GM21381 (cell line): ENCODE data around the gene PLEKHH1.

Experiments used
- ATAC-seq: cut with Tn5 transposase; IDR thresholded peaks from one replicate; pipeline ENCODE4 v1.9.1; 2021; ENCODE audit warnings: mild to moderate bottlenecking, moderate library complexity; ENCODE audit not compliant: unreplicated experiment

Gene PLEKHH1

DNA sequence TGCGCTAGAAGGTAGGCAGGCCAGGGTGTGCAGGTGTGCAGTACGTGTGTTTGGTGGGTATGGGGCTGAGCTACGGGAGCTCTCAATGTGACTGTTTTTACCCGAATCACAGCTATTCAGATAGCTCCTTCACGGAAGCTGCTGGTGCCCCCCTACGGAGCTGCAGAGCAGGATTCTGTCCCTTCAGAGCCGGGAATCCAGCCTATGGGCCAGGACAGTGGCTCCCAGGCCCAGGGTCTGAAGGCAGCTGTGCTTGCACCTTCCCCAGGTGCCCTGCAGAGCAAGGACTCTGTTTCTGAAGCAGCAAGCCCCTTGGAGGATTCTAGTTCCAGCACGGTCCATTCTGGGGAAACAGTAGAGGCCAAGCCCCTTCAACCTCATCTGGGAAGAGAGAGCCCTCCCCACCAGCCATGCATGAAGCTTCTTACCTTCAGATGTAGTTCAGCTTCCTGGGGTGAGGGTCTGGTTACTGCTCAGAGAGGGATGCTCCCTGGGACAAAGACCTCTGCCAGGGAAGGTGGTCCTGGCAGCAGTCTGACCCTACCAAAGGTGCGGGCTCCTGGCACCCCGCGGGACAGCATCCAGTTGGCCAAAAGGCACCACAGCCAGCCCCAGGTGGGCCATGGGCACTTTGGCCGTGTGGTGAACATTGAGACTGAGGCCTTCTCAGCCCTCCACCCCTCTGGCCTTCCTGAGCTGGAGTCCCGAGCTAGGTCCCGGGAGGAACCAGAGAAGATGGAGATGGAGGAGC, 29.1 kb downstream of the PLEKHH1 start:
- ATAC-seq: no peak

DNA sequence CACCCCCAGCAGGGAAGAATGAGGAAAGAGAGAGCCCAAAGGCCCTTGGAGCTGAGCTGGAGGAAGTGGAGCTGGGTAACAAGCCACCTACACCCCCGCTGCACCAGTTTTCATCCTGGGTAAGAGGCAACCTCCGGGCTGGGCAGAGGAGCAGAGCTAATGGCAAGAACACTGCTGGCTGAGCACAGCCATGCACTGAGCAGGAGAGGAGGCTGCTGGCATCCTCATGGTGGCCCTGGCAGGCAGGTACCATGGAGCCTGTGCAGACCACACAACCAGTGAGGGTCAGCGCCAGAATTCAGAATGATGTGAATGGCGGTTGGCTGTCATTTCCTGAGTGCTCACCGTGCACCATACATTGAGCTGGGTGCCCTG, 29.7 kb downstream of the PLEKHH1 start:
- no peak for ATAC-seq

DNA sequence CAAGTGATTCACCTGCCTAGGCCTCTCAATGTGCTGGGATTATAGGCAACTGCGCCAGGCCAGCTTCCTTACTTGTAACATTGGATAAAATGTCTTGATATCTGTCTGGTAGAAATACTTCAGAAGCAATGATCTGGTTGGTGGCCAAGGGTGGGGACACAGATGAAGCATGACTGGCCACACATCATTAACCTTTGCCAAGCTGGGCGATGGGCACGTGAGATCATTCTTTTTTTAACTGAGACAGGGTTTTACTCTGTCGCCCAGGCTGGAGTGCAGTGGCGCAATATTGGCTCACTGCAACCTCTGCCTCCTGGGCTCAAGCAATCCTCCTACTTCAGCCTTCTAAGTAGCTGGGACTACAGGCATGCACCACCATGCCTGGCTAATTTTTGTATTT, 31.1 kb downstream of the PLEKHH1 start:
- ATAC-seq: no peak

GRCh38 chr14:67566908-67567307, 33.8 kb downstream of the PLEKHH1 start:
- no peak for ATAC-seq

GRCh38 chr14:67567654-67568053, 34.6 kb downstream of the PLEKHH1 start:
- ATAC-seq: no peak

DNA sequence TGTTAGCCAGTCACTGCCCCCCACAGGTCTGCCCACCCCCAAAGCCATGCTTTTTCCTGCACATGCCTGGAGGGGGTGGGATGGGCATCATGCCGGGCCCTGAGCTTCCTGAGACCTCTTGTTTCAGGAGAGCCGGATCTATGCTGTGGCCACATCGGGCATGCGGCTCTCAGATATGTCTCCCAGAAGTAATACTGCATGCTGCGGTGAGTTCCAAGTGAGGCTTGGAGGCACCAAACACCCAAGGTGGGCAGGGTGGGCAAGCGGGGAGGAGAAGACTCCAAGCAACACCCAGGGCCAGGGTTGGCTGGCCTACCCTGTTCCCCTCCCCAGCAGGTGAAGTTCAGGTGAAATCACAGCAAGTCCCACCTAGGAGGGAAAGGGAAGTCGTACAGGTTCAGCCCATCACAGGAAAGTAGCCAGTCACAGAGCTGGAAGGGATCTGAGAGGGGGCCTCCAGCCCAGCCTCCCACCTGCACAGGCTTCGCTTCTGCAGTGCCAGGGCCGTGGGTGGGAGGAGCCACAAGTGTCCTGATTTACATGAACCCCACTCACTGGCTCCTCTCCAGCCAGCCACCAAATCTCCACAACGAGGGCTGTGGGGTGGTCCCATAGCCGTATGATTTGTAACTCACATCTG, 36.0 kb downstream of the PLEKHH1 start:
- no peak for ATAC-seq

GRCh38 chr14:67569651-67570290, 36.7 kb downstream of the PLEKHH1 start:
- ATAC-seq: no peak

GRCh38 chr14:67570453-67570852, 37.4 kb downstream of the PLEKHH1 start:
- no peak for ATAC-seq

DNA sequence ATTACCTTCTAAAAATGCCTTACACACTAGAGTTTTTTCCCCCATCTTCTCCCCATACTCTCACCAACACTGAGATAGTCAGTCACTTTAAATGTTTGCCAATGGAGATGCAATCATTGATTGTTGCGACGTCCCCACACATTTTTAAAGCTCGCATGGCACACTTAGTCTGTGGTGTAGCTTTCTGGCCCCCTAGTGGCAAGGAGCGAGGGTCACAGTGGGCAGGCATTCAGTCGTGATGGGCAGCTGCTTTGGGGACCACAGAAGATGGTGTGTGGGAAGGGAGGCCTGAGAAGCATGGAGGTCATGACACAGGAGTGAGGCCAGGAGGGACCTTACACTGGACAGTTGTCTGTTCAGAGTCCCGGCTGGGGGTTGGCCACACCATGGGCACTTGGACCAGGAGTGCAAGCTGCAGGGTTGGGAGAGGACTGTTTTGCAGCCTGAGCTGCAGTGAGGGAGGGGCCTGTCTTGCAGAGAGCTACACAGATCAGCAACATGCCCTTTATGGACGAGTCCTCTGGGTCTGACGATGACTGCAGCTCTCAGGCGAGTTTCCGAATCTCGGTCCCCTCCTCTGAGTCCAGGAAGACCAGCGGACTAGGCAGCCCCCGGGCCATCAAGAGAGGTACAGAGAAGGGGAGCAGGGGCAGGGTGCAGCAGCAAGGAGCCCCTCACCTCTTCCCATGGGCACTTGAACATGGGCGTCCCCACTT, 38.3 kb downstream of the PLEKHH1 start:
- no peak for ATAC-seq

- no peak for ATAC-seq
Observed at GRCh38 chr14:67571991-67572323, 38.9 kb downstream of the PLEKHH1 start.

DNA sequence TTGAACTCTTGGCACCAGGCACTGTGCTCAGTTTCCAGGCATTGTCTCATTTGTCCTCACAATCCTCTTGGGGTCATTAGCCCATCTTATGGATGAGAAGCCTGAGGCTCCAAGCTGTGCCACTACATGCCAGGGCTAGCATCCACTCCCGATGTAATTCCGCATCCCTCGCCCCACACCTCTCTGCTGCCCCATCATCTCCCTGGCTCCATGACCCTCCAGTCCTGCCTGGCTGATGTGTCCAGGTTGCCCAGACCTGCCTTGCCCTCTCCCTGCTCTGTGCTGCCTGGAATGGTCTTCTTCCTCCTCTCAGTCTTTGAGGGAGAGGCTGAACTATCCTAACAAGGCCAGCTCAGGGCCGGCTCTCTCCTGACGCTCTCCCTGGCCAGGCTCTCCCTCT, 39.5 kb downstream of the PLEKHH1 start:
- no peak for ATAC-seq

GRCh38 chr14:67573228-67574010, 40.3 kb downstream of the PLEKHH1 start:
- no peak for ATAC-seq

GRCh38 chr14:67574156-67574555, 41.1 kb downstream of the PLEKHH1 start:
- ATAC-seq: no peak

GRCh38 chr14:67574806-67575205, 41.7 kb downstream of the PLEKHH1 start:
- ATAC-seq: no peak

DNA sequence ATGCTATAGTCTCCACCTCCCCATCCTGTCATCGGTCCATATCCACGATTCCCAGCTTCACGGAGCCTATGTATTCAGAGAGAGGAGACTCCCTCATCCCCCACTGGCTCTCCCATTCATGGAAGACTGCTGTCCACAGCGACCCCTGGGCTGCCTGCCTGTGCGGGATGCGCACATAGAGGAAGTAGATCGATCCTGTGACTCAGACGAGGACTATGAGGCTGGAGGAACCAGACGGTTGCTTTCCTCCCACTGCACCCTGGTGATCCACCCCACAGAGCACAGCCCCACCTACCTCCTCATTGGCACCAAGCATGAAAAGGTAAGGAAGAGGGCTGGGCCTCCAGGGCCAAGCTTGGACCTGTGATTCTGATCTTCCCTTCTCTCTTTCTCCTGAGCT, 42.6 kb downstream of the PLEKHH1 start:
- no peak for ATAC-seq

DNA sequence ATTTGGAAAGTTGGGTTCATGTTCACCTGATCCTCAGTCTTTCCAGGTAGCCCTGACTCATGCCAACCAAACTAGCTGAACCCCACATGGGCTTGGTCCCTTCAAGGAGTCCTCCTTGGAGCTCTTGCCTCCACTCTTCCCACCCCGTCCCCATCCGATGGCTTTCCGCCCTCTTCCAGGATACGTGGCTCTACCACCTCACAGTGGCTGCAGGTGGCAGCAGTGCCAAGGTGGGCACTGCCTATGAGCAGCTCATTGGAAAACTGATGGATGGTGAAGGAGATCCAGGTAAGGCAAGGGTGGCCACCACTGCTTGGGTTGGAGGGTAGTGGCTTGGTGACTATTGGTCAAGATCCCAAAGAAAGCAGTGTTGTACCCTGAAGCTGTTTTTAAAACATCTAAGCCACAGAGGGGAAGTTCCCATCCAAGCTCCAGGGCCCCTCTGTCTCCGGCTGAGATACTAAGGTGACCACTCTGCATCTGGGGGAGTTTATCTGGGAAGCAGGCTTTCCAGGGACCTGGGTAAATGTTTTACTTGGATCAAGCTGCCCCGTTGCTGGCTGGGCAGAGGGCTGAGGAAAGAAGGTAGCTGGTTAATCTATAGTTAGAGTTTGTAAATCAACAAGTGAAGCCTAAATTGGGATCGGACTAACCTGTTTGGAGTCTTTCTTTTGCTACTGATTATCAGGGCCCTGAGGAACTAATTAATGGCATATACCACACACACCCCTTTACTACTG, 43.3 kb downstream of the PLEKHH1 start:
- no peak for ATAC-seq

GRCh38 chr14:67577181-67577808, 44.2 kb downstream of the PLEKHH1 start:
- ATAC-seq: no peak

DNA sequence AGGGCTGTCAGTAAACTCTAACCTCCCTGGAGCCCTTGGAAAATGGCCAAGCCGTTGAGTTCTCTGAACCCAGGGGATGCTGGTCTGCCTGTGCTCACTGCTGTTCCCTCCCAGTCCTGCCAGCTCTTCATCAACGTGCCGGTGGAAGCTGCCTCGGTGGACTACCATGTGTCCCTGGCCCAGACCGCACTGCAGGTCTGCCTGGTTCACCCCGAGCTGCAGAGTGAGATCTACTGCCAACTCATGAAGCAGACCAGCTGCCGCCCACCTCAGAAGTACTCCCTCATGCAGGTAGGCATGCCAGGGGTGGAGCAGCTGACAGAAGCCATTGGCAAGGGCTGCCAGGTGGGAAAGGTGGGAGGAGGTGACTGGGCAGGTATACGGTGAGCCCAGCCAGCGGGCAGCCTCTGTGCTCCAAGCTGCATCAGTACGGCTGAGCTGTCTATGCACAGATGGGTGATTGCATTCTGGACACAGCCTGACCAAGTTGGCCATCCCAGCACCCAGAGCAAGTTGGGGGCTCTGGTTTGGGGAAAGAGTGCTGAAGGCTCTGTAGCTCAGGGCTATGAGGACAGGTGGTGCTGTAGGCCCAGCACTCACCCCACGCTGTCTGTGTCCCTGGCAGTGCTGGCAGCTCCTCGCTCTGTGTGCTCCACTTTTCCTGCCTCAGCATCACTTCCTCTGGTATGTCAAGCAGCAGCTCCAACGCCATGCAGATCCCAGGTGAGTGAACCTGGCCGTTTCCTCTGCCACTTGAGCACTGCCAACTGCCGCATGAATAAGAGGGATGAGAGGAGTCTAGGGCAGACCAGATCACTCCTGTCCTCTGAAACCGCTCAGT, 45.0 kb downstream of the PLEKHH1 start:
- ATAC-seq: no peak

GRCh38 chr14:67579040-67579439, 46.0 kb downstream of the PLEKHH1 start:
- no peak for ATAC-seq
